ENCODE data around the gene KCND1.

KCND1 gene

DNA sequence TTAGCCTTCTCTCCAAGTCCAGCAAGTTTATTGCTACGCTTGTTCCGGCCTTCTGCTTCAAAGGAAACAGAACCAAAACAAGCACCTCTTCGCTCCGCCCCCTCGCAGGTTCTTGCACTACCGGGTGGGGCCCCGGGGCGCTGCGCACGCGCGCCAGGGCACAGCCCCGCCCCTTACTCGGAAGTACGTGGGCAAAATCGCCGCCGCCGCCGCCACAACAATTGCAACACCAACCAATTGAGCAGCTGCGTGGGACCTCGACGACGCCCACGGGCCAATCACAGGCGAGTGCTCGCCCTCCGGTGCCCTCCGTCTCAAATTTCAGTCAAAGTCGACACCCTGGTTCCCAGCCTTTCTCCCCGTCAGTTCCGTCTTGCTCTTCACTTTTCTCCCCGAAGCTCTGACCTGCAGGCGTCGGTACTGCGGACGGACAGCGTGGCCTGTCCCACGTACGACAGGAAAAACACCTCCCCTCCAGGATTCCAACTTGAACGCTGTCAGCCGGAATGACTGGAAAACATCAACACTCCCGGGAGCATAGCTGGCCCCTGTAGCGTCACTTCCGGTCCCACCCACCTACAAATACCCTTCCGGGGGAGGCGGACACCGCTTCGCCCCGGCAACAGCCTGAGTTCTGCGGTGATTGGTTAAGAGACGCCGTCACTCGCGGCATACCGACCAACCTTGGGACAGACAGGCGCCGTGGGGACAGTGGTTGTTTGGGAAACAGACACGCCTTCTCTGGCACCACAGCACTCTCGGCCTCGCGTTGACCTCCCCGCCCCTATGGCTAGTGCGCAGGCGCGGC lies 13.6 kb downstream of the KCND1 start (continued):
- TF ChIP-seq, protein P1, sequence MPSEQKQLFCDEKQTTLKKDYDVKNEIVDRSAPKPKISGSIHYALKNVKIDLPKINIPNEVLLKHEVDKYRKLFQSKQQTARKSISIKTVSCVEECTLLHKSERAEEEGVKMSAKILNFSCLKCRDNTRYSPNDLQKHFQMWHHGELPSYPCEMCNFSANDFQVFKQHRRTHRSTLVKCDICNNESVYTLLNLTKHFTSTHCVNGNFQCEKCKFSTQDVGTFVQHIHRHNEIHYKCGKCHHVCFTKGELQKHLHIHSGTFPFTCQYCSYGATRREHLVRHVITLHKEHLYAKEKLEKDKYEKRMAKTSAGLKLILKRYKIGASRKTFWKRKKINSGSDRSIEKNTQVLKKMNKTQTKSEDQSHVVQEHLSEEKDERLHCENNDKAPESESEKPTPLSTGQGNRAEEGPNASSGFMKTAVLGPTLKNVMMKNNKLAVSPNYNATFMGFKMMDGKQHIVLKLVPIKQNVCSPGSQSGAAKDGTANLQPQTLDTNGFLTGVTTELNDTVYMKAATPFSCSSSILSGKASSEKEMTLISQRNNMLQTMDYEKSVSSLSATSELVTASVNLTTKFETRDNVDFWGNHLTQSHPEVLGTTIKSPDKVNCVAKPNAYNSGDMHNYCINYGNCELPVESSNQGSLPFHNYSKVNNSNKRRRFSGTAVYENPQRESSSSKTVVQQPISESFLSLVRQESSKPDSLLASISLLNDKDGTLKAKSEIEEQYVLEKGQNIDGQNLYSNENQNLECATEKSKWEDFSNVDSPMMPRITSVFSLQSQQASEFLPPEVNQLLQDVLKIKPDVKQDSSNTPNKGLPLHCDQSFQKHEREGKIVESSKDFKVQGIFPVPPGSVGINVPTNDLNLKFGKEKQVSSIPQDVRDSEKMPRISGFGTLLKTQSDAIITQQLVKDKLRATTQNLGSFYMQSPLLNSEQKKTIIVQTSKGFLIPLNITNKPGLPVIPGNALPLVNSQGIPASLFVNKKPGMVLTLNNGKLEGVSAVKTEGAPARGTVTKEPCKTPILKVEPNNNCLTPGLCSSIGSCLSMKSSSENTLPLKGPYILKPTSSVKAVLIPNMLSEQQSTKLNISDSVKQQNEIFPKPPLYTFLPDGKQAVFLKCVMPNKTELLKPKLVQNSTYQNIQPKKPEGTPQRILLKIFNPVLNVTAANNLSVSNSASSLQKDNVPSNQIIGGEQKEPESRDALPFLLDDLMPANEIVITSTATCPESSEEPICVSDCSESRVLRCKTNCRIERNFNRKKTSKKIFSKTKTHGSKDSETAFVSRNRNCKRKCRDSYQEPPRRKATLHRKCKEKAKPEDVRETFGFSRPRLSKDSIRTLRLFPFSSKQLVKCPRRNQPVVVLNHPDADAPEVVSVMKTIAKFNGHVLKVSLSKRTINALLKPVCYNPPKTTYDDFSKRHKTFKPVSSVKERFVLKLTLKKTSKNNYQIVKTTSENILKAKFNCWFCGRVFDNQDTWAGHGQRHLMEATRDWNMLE (tag by site-specific recombination; conservative IDR thresholded peaks at IDR 0.05; ENCODE audit: low read depth) = 0 out of 2 replicates have a peak, but pooled peaks have one; percentile 61
- no peak for TF ChIP-seq ZNF248 (tag by site-specific recombination; IDR thresholded peaks at IDR 0.05)
- TF ChIP-seq, protein P2, sequence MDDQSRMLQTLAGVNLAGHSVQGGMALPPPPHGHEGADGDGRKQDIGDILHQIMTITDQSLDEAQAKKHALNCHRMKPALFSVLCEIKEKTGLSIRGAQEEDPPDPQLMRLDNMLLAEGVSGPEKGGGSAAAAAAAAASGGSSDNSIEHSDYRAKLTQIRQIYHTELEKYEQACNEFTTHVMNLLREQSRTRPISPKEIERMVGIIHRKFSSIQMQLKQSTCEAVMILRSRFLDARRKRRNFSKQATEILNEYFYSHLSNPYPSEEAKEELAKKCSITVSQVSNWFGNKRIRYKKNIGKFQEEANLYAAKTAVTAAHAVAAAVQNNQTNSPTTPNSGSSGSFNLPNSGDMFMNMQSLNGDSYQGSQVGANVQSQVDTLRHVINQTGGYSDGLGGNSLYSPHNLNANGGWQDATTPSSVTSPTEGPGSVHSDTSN (CRISPR knock-in tag; IDR thresholded peaks at IDR 0.05) = 0 out of 2 replicates have a peak, but pooled peaks have one; percentile 67
- peak; percentile 49 for TF ChIP-seq FEZF1 (tag by site-specific recombination; IDR thresholded peaks at IDR 0.05)
- peak; percentile 26; the same call in 1 of the 2 replicates for TF ChIP-seq WT1 (tag by site-specific recombination; IDR thresholded peaks at IDR 0.05)
- TF ChIP-seq ZFHX2 (tag by site-specific recombination; conservative IDR thresholded peaks at IDR 0.05) = peak; percentile 96
- 0 out of 2 replicates have a peak, but pooled peaks have one; percentile 34 for TF ChIP-seq ZBTB48 (tag by site-specific recombination; IDR thresholded peaks at IDR 0.05)
- no peak for TF ChIP-seq ZNF624 (tag by site-specific recombination; IDR thresholded peaks at IDR 0.05)
- TF ChIP-seq OSR2 (tag by site-specific recombination; IDR thresholded peaks at IDR 0.05) = no peak
- peak; percentile 50; the same call in 1 of the 2 replicates for TF ChIP-seq ZBTB21 (tag by site-specific recombination; IDR thresholded peaks at IDR 0.05)
- TF ChIP-seq TCF7L2 (IDR thresholded peaks at IDR 0.05; ENCODE audit: borderline replicate concordance, low read depth, low read length) = no peak
- TF ChIP-seq SP2 (tag by site-specific recombination; IDR thresholded peaks at IDR 0.05) = peak; percentile 89
- TF ChIP-seq ZSCAN23 (tag by site-specific recombination; IDR thresholded peaks at IDR 0.05) = no peak
- TF ChIP-seq ZNF510 (tag by site-specific recombination; IDR thresholded peaks at IDR 0.05; ENCODE audit: insufficient replicate concordance) = no peak
- TF ChIP-seq, protein P3, sequence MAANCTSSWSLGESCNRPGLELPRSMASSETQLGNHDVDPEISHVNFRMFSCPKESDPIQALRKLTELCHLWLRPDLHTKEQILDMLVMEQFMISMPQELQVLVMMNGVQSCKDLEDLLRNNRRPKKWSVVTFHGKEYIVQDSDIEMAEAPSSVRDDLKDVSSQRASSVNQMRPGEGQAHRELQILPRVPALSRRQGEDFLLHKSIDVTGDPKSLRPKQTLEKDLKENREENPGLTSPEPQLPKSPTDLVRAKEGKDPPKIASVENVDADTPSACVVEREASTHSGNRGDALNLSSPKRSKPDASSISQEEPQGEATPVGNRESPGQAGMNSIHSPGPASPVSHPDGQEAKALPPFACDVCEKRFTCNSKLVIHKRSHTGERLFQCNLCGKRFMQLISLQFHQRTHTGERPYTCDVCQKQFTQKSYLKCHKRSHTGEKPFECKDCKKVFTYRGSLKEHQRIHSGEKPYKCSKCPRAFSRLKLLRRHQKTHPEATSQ (tag by site-specific recombination; IDR thresholded peaks at IDR 0.05) = no peak
- TF ChIP-seq, protein P4, sequence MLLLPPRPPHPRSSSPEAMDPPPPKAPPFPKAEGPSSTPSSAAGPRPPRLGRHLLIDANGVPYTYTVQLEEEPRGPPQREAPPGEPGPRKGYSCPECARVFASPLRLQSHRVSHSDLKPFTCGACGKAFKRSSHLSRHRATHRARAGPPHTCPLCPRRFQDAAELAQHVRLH (tag by site-specific recombination; IDR thresholded peaks at IDR 0.05) = peak; percentile 97
- TF ChIP-seq ZNF426 (tag by site-specific recombination; IDR thresholded peaks at IDR 0.05) = no peak

DNA sequence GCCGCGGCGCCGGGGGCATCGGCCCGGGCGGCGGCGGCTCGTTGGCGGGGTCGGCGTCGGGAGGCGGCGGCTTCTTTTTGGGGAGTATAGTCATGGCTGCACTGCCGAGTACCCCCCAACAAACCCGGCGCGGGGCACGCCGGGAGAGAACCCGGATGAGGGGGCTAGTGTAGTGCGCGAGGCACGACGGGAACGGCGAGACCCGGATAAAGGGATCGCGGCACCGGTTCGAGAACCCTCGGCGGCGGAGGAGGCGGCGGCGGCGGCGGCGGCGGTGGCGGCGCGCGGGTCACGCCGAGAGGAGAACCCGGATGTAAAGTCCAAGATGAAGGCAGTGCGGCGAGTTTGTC lies 14.2 kb downstream of the KCND1 start, which contains the start of gene OTUD5:
OTUD5 (minus strand) TSS at position 131 of the 350 bp plus-strand sequence; CDS start at position 94, 37 bp downstream.
- peaks cover 3% of the 10 kb centered on the region; the same call in 1 of the 2 replicates for H3K4me1 ChIP-seq (ENCODE audit: control insufficient read depth, insufficient read depth, low read length)
- H3K27ac ChIP-seq (ENCODE audit: extremely low read depth, low read depth, low read length) = peak within 1 kb of the TSS; percentile 74
- CTCF ChIA-PET = no interaction called here
- H3K4me3 ChIP-seq (ENCODE audit: low read depth, low read length) = peak within 1 kb of the TSS; percentile 67
- H3K36me3 ChIP-seq (ENCODE audit: control insufficient read depth in 2 of 2, insufficient read depth in 1 of 2, low read length in 2 of 2) = peaks cover 0 to 38% of the 10 kb centered on the region in 2 experiments; a peak in 1 of 3 replicates
- POLR2A ChIA-PET = interaction anchor here (0.8 to 3.3 kb wide), 9 partner anchors 14 to 379 kb away, joined by 3 to 24 read pairs (median 8); partner anchors contain the start of genes GRIPAP1, HDAC6, KCND1 and PQBP1
- H3K9me3 ChIP-seq (ENCODE audit: control insufficient read depth, insufficient read depth, low read depth, low read length) = no peaks in the 10 kb centered on the region
- TF ChIP-seq, protein P5, sequence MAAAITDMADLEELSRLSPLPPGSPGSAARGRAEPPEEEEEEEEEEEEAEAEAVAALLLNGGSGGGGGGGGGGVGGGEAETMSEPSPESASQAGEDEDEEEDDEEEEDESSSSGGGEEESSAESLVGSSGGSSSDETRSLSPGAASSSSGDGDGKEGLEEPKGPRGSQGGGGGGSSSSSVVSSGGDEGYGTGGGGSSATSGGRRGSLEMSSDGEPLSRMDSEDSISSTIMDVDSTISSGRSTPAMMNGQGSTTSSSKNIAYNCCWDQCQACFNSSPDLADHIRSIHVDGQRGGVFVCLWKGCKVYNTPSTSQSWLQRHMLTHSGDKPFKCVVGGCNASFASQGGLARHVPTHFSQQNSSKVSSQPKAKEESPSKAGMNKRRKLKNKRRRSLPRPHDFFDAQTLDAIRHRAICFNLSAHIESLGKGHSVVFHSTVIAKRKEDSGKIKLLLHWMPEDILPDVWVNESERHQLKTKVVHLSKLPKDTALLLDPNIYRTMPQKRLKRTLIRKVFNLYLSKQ (tag by site-specific recombination; IDR thresholded peaks at IDR 0.05; ENCODE audit: borderline replicate concordance) = no peak
- TF ChIP-seq ZNF76 (tag by site-specific recombination; IDR thresholded peaks at IDR 0.05; ENCODE audit: borderline replicate concordance, low read depth) (peak; percentile 86), ZNF843 (tag by site-specific recombination; IDR thresholded peaks at IDR 0.05) (no peak)
- TF ChIP-seq, protein P6, sequence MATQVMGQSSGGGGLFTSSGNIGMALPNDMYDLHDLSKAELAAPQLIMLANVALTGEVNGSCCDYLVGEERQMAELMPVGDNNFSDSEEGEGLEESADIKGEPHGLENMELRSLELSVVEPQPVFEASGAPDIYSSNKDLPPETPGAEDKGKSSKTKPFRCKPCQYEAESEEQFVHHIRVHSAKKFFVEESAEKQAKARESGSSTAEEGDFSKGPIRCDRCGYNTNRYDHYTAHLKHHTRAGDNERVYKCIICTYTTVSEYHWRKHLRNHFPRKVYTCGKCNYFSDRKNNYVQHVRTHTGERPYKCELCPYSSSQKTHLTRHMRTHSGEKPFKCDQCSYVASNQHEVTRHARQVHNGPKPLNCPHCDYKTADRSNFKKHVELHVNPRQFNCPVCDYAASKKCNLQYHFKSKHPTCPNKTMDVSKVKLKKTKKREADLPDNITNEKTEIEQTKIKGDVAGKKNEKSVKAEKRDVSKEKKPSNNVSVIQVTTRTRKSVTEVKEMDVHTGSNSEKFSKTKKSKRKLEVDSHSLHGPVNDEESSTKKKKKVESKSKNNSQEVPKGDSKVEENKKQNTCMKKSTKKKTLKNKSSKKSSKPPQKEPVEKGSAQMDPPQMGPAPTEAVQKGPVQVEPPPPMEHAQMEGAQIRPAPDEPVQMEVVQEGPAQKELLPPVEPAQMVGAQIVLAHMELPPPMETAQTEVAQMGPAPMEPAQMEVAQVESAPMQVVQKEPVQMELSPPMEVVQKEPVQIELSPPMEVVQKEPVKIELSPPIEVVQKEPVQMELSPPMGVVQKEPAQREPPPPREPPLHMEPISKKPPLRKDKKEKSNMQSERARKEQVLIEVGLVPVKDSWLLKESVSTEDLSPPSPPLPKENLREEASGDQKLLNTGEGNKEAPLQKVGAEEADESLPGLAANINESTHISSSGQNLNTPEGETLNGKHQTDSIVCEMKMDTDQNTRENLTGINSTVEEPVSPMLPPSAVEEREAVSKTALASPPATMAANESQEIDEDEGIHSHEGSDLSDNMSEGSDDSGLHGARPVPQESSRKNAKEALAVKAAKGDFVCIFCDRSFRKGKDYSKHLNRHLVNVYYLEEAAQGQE (tag by site-specific recombination; IDR thresholded peaks at IDR 0.05) = no peak

Measured in HEK293 (cell line).